K562 (cell line): ENCODE data around the gene DBI. TPM values are rescaled to one million over a fixed set of nuclear protein-coding genes. Genes with fewer than 3 reads are reported as not detected.

Source experiments
- CBX5 ChIP-seq: IDR thresholded peaks from 2 replicates; pipeline ENCODE4 v1.6.1; 2014; ENCODE audit warnings: low read depth, borderline replicate concordance
- ELF4 ChIP-seq: fragments of 450-650 bp; formaldehyde crosslinking; IDR thresholded peaks from 2 replicates; pipeline ENCODE4 v1.4.0; 2022; ENCODE audit warnings: missing genetic modification characterization
- ESRRA ChIP-seq: fragments of 450-650 bp; IDR thresholded peaks from 2 replicates; pipeline ENCODE4 v1.6.1; 2014; ENCODE audit warnings: low read depth, mild to moderate bottlenecking, moderate library complexity, borderline replicate concordance
- ETV5 ChIP-seq: sonication (generic); formaldehyde crosslinking; IDR thresholded peaks from 2 replicates; pipeline ENCODE4 v1.4.0; 2020; ENCODE audit warnings: low read depth, mild to moderate bottlenecking, missing genetic modification reagents
- HDAC8 ChIP-seq: fragments of 450-650 bp; IDR thresholded peaks from 2 replicates; pipeline ENCODE4 v1.6.1; 2016; ENCODE audit warnings: mild to moderate bottlenecking, missing genetic modification characterization, moderate library complexity, missing compliant biosample characterization
- MYC ChIP-seq, 2 experiments: fragments of 250-450 bp in 1 of 2; sonication (Bioruptor Pico) in 1 of 2; IDR thresholded peaks; 2 replicates each; pipeline versions ENCODE4 v1.5.1 to v1.6.1; 2012 to 2021; ENCODE audit warnings: low read depth in 2 of 2, borderline replicate concordance in 1 of 2, improper control_type of control experiment in 1 of 2, low read length in 1 of 2, mild to moderate bottlenecking in 1 of 2, moderate library complexity in 1 of 2
- PML ChIP-seq: IDR thresholded peaks from 2 replicates; pipeline ENCODE4 v1.6.1; 2012; ENCODE audit warnings: low read length, inconsistent platforms
- POLR2B ChIP-seq: fragments of 450-650 bp; IDR thresholded peaks from 2 replicates; pipeline ENCODE4 v1.6.1; 2018; ENCODE audit warnings: low read depth; ENCODE audit not compliant: partially characterized antibody
- POLR2H ChIP-seq: IDR thresholded peaks from 2 replicates; pipeline ENCODE4 v1.6.1; 2016; ENCODE audit warnings: missing genetic modification characterization, low read depth, mild to moderate bottlenecking, control low read depth, missing compliant biosample characterization, moderate library complexity
- RFX5 ChIP-seq: IDR thresholded peaks from 2 replicates; pipeline ENCODE4 v1.6.1; 2011; ENCODE audit warnings: low read depth, mild to moderate bottlenecking, improper control_type of control experiment, low read length
- SPI1 ChIP-seq: IDR thresholded peaks from 2 replicates; pipeline ENCODE4 v1.6.1; 2011; ENCODE audit warnings: low read depth, low read length, control low read depth, borderline replicate concordance
- TARDBP ChIP-seq: fragments of 450-650 bp; IDR thresholded peaks from 2 replicates; pipeline ENCODE4 v1.6.1; 2016
- ZNF324 ChIP-seq: fragments of 250-450 bp; sonication (Bioruptor Pico); IDR thresholded peaks from 2 replicates; pipeline ENCODE4 v1.4.0; 2020; ENCODE audit warnings: mild to moderate bottlenecking
- polyA plus RNA-seq, 8 experiments: library from polyadenylated mRNA; depleted of rRNA in 4 of 8; stranded (reverse) in 5 of 8; unstranded in 3 of 8; fragments of >200 nt; fragmentation: Nextera tagmentation in 2 of 8; fragmentation: Illumina TruSeq in 1 of 8; extraction: Ambion mirVana in 2 of 8; extraction: Trizol in 1 of 8; gene quantifications; 2 replicates each; pipeline versions ENCODE4 v1.2.1 to v1.2.3, GENCODE V29; 2011 to 2014; ENCODE audit warnings: inconsistent platforms in 1 of 8, missing spikeins in 1 of 8
- total RNA-seq, 7 experiments: library from RNA; depleted of rRNA in 6 of 7; stranded (reverse); fragments of >200 nt in 6 of 7; fragmentation: Illumina TruSeq in 2 of 7; extraction: Trizol in 2 of 7; gene quantifications; 2 replicates each; pipeline versions ENCODE4 v1.2.1 to v1.2.3, GENCODE V29; 2011 to 2021; ENCODE audit warnings: low replicate concordance in 1 of 7
- TF ChIP-seq, protein P1 (sequence below), 2 experiments: IDR thresholded peaks in 1 of 2; conservative IDR thresholded peaks in 1 of 2; 2 replicates each; pipeline ENCODE4 v1.6.1; 2016; ENCODE audit warnings: low read depth in 2 of 2, mild to moderate bottlenecking in 1 of 2, missing compliant biosample characterization in 1 of 2, missing genetic modification characterization in 1 of 2, moderate library complexity in 1 of 2
- TF ChIP-seq, protein P2 (sequence below): IDR thresholded peaks from 2 replicates; pipeline ENCODE4 v1.6.1; 2014; ENCODE audit warnings: antibody characterized with exemption

Gene DBI
- total and polyA plus RNA-seq, 9 of the 15 experiments (the other 6 are each of a cell fraction or from before 2014, with no cell fraction given), result 55.8 to 443 (median 194) TPM

DNA sequence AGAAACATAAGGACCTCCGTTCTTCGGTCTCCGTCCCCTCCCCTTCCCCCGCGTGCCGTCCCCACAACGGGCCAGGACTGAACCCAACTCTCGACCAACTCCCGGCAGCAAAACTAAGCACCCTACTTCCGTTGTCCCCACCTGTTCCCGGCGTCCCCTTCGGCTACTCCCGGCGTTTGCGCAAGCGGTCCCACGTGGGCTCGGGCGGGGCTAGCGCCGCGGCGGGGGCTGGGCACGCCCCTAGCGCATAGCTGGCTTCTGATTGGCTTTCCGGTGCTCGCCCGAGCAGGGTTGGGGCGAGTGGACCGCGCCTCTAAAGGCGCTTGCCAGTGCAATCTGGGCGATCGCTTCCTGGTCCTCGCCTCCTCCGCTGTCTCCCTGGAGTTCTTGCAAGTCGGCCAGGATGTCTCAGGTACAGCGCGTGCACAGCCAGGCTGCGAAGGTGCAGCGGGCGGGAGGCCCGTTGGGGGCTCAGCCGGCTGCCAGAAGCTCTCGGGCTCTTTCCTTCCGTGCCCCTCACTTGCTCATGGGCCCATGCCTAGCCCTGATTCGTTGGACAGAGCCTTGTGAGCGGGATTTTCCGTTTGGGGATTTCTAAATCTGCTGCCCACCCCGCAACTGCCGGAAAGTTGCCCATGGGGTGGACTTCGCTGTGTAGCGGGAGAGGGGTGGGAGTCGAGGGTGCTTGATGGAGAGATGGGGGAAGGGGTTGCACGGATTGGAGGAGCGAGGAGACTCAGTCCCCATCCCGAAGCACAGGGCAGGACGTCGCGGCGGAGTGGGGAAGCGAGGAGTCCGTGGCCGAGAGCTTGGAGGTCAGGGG is at the start of gene DBI, which contains the start of gene C2orf76 (continued):
- TF ChIP-seq, protein P1, sequence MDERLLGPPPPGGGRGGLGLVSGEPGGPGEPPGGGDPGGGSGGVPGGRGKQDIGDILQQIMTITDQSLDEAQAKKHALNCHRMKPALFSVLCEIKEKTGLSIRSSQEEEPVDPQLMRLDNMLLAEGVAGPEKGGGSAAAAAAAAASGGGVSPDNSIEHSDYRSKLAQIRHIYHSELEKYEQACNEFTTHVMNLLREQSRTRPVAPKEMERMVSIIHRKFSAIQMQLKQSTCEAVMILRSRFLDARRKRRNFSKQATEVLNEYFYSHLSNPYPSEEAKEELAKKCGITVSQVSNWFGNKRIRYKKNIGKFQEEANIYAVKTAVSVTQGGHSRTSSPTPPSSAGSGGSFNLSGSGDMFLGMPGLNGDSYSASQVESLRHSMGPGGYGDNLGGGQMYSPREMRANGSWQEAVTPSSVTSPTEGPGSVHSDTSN (CRISPR knock-in tag; IDR thresholded peaks at IDR 0.05; ENCODE audit: low read depth), result no peak
- TF ChIP-seq, protein P1 (tag; conservative IDR thresholded peaks at IDR 0.05; ENCODE audit: low read depth), result no peak
- TF ChIP-seq RFX5 (no peak), HDAC8 (tag) (no peak), POLR2H (tag) (peak; percentile 78), ETV5 (CRISPR knock-in tag) (peak; percentile 84; the same call in 1 of the 2 replicates), TARDBP (no peak), SPI1 (no peak), CBX5 (no peak), ZNF324 (CRISPR knock-in tag) (no peak), POLR2B (peak; percentile 78), PML (peak; percentile 63; the same call in 1 of the 2 replicates), MYC (IDR thresholded peaks at IDR 0.05; ENCODE audit: low read depth, low read length) (peak; percentile 91), MYC (CRISPR knock-in tag; IDR thresholded peaks at IDR 0.05; ENCODE audit: borderline replicate concordance, low read depth) (no peak; the same call in 1 of the 2 replicates), ELF4 (peak; percentile 65; the same call in 1 of the 2 replicates), ESRRA (no peak)
- TF ChIP-seq, protein P2, sequence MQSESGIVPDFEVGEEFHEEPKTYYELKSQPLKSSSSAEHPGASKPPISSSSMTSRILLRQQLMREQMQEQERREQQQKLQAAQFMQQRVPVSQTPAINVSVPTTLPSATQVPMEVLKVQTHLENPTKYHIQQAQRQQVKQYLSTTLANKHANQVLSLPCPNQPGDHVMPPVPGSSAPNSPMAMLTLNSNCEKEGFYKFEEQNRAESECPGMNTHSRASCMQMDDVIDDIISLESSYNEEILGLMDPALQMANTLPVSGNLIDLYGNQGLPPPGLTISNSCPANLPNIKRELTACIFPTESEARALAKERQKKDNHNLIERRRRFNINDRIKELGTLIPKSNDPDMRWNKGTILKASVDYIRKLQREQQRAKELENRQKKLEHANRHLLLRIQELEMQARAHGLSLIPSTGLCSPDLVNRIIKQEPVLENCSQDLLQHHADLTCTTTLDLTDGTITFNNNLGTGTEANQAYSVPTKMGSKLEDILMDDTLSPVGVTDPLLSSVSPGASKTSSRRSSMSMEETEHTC, result peak; percentile 56
